ENCODE measurements around the gene C3. TPM values are rescaled to one million over a fixed set of nuclear protein-coding genes. Genes with fewer than 3 reads are reported as not detected.

C3 gene
- total RNA-seq, 1 donor from 2014 or later = not detected

DNA sequence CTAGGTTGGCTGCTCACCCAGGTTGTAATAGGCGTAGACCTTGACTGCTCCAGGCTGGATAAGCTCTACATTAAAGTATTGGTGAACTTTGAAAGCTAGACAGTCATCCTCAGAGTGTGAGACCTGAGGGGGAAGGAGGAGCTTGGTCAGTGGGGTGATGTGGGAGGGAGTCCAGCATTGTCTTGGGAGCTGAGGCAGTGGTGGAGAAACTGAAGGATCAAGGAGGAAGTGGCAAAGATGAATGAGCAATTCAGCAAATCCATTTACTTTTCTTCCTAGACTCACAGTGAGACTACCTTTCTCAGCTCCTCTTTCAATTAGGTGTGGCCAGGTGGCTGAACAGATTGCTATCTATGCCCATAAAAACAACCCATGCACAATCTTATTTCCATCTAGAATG, 40.3 kb downstream of the C3 start:
- Mint-ChIP-seq H3K36me3 (ENCODE audit: low read depth, unreplicated experiment) (peaks cover 25% of the 10 kb centered on the region), H3K4me1 (ENCODE audit: unreplicated experiment) (no peaks in the 10 kb centered on the region), H3K4me3 (ENCODE audit: unreplicated experiment) (no peak overlapping the region), H3K9me3 (ENCODE audit: unreplicated experiment) (peaks cover 44% of the 10 kb centered on the region), H3K27ac (ENCODE audit: unreplicated experiment) (no peak overlapping the region), H3K27me3 (ENCODE audit: unreplicated experiment) (peaks cover 7% of the 10 kb centered on the region)
- DNase-seq (ENCODE audit: low spot score) = no peak
- TF ChIP-seq, protein P1, sequence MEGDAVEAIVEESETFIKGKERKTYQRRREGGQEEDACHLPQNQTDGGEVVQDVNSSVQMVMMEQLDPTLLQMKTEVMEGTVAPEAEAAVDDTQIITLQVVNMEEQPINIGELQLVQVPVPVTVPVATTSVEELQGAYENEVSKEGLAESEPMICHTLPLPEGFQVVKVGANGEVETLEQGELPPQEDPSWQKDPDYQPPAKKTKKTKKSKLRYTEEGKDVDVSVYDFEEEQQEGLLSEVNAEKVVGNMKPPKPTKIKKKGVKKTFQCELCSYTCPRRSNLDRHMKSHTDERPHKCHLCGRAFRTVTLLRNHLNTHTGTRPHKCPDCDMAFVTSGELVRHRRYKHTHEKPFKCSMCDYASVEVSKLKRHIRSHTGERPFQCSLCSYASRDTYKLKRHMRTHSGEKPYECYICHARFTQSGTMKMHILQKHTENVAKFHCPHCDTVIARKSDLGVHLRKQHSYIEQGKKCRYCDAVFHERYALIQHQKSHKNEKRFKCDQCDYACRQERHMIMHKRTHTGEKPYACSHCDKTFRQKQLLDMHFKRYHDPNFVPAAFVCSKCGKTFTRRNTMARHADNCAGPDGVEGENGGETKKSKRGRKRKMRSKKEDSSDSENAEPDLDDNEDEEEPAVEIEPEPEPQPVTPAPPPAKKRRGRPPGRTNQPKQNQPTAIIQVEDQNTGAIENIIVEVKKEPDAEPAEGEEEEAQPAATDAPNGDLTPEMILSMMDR (IDR thresholded peaks at IDR 0.05; ENCODE audit: unreplicated experiment) = no peak

DNA sequence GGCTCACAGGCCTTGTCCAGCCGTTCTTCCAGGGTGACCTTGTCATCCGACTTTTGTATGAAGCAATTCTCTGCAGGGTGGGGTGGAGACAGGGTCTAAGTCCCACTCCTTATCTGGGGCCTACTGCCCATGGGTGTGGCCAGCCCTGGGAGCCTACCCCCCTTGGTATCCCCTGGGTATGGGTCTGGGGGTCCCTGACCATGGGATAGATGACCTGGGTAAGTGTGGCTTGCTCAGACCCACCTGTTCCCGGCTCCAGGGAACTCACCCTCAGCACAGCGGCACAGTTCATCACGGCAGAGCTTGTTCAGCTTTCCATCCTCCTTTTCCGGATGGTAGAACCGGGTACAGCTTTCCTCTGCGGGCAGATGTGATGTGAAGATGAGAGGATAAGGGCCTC, 41.3 kb downstream of the C3 start:
- H3K9me3 Mint-ChIP-seq (ENCODE audit: unreplicated experiment) = peaks cover 34% of the 10 kb centered on the region
- TF ChIP-seq, protein P1 (IDR thresholded peaks at IDR 0.05; ENCODE audit: unreplicated experiment) = no peak
- H3K27me3 Mint-ChIP-seq (ENCODE audit: unreplicated experiment) = peaks cover 4% of the 10 kb centered on the region
- no peak for DNase-seq (ENCODE audit: low spot score)
- H3K4me3 Mint-ChIP-seq (ENCODE audit: unreplicated experiment) = no peak overlapping the region
- H3K36me3 Mint-ChIP-seq (ENCODE audit: low read depth, unreplicated experiment) = peaks cover 24% of the 10 kb centered on the region
- H3K4me1 Mint-ChIP-seq (ENCODE audit: unreplicated experiment) = no peaks in the 10 kb centered on the region
- H3K27ac Mint-ChIP-seq (ENCODE audit: unreplicated experiment) = peak overlapping the region; percentile 0

DNA sequence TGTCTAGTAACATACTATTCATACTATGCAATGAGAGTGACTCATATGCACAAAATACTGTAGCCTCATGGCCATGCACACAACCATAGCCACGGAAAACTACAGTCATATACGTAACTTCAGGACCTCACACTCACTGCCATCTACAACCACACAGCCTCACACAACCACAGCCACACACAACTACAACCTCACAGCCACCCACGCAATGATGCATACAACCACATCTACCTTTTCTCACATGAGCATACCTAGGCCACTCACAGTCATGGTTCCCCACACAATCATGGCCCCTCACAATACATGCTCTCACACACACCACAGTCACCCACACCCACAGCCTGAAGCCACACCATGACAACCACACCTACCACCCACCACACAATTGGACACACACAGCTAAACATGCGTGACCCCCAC, 41.8 kb downstream of the C3 start:
- Mint-ChIP-seq H3K4me3 (ENCODE audit: unreplicated experiment) (no peak overlapping the region), H3K27me3 (ENCODE audit: unreplicated experiment) (peaks cover 4% of the 10 kb centered on the region), H3K4me1 (ENCODE audit: unreplicated experiment) (no peaks in the 10 kb centered on the region), H3K27ac (ENCODE audit: unreplicated experiment) (peak overlapping the region; percentile 0), H3K9me3 (ENCODE audit: unreplicated experiment) (peaks cover 32% of the 10 kb centered on the region), H3K36me3 (ENCODE audit: low read depth, unreplicated experiment) (peaks cover 23% of the 10 kb centered on the region)
- DNase-seq (ENCODE audit: low spot score) = no peak
- TF ChIP-seq, protein P1 (IDR thresholded peaks at IDR 0.05; ENCODE audit: unreplicated experiment) = no peak

GRCh38 chr19:6677883-6678689, 42.4 kb downstream of the C3 start:
- DNase-seq (ENCODE audit: low spot score) = no peak
- TF ChIP-seq, protein P1 (IDR thresholded peaks at IDR 0.05; ENCODE audit: unreplicated experiment) = no peak

DNA sequence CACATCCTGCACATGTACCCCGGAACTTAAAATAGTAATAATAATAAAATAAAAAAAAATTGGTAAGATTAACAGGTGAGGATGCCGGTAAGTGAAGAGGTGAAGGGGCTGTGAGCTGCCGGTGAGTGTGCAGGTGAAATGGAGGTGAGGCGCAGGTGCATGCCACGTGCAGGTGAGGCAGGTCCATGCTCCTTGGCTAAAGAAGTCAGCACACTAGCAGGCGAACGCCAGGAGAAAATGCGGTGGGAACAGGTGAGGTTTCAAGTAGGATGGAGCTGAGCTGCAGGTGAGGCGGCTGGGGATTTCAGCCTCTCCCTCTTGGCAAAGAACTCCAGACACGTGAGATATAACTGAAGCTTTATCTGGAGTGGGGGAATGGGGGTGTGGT, 43.0 kb downstream of the C3 start:
- H3K4me1 Mint-ChIP-seq (ENCODE audit: unreplicated experiment) = no peaks in the 10 kb centered on the region
- H3K27me3 Mint-ChIP-seq (ENCODE audit: unreplicated experiment) = peaks cover 4% of the 10 kb centered on the region
- H3K9me3 Mint-ChIP-seq (ENCODE audit: unreplicated experiment) = peaks cover 31% of the 10 kb centered on the region
- DNase-seq (ENCODE audit: low spot score) = no peak
- H3K27ac Mint-ChIP-seq (ENCODE audit: unreplicated experiment) = no peak overlapping the region
- H3K4me3 Mint-ChIP-seq (ENCODE audit: unreplicated experiment) = no peak overlapping the region
- TF ChIP-seq, protein P1 (IDR thresholded peaks at IDR 0.05; ENCODE audit: unreplicated experiment) = no peak
- peaks cover 23% of the 10 kb centered on the region for H3K36me3 Mint-ChIP-seq (ENCODE audit: low read depth, unreplicated experiment)

More at GRCh38 chr19:6677883-6678689, 42.4 kb downstream of the C3 start:
- Mint-ChIP-seq H3K36me3 (ENCODE audit: low read depth, unreplicated experiment) (peaks cover 23% of the 10 kb centered on the region), H3K27ac (ENCODE audit: unreplicated experiment) (no peak overlapping the region), H3K4me1 (ENCODE audit: unreplicated experiment) (no peaks in the 10 kb centered on the region), H3K27me3 (ENCODE audit: unreplicated experiment) (peaks cover 4% of the 10 kb centered on the region), H3K9me3 (ENCODE audit: unreplicated experiment) (peaks cover 32% of the 10 kb centered on the region), H3K4me3 (ENCODE audit: unreplicated experiment) (peak overlapping the region; percentile 54)

Measured in endothelial cell (in vitro differentiated cells).